Subcutaneous adipose tissue (tissue), 4 donors: ENCODE results near the gene MRPL19. TPM values are rescaled to one million over a fixed set of nuclear protein-coding genes. Genes with fewer than 3 reads are reported as not detected.

Source experiments
- CTCF ChIP-seq: fragments of 450-650 bp; IDR thresholded peaks from one replicate; pipeline ENCODE4 v1.5.1; 2016; ENCODE audit warnings: low read depth, mild to moderate bottlenecking, control low read depth, antibody characterized with exemption, moderate library complexity
- total RNA-seq, 4 donors: library from RNA; depleted of rRNA; stranded (reverse); fragments of >200 nt; gene quantifications; one replicate each; pipeline ENCODE4 v1.1.0, GENCODE V29; 2016

MRPL19 gene
- total RNA-seq, 4 donors from 2014 or later: 24.1 to 39.1 (median 32.0) TPM

- no peak for TF ChIP-seq CTCF
Measured at GRCh38 chr2:75604484-75604883, 42.1 kb upstream of the MRPL19 start.

GRCh38 chr2:75605770-75606529, 40.6 kb upstream of the MRPL19 start:
- no peak for TF ChIP-seq CTCF

GRCh38 chr2:75606761-75607399, 39.7 kb upstream of the MRPL19 start:
- no peak for TF ChIP-seq CTCF

- TF ChIP-seq CTCF: no peak
Measured at GRCh38 chr2:75607400-75607798, 39.2 kb upstream of the MRPL19 start.

- TF ChIP-seq CTCF: no peak
Measured at GRCh38 chr2:75607988-75608683, 38.4 kb upstream of the MRPL19 start.

GRCh38 chr2:75608684-75609333, 37.8 kb upstream of the MRPL19 start:
- no peak for TF ChIP-seq CTCF

GRCh38 chr2:75609334-75609689, 37.3 kb upstream of the MRPL19 start:
- no peak for TF ChIP-seq CTCF
